ENCODE data around the gene ZNF362.
A peak's percentile ranks its signal among the peaks of the same experiment; 100 is the strongest.

Gene ZNF362

GRCh38 chr1:33344896-33345560, 88.7 kb downstream of the ZNF362 start:
- H3K4me3 ChIP-seq (ENCODE audit: low read length), result no peak overlapping the region
- no peak for TF ChIP-seq CTCF (conservative IDR thresholded peaks at IDR 0.05; ENCODE audit: low read depth, low read length)
- DNase-seq (ENCODE audit: low read depth), result no peak

DNA sequence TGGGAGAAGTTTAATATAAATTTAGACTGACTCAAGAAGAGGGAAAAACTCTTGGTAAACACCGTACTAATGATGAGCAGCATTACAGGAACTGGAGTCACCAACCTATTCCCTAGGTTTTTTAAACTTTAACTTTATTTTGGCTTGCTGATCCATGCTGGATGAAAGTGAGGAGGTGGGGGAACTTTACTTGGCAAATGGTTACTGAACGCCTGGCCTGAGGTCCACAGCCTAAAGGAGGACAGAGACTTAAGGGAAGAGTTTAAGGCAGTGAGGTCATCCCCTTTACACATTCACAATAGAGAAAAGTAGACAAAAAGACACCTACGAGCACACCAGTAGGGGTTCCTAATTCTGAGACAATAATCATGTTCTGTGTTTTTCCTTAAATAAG, 90.2 kb downstream of the ZNF362 start:
- no peak for DNase-seq (ENCODE audit: low read depth)
- TF ChIP-seq CTCF (conservative IDR thresholded peaks at IDR 0.05; ENCODE audit: low read depth, low read length), result no peak
- peak overlapping the region; percentile 93 for H3K4me3 ChIP-seq (ENCODE audit: low read length)

GRCh38 chr1:33346927-33347649, 90.8 kb downstream of the ZNF362 start:
- peak overlapping the region; percentile 93 for H3K4me3 ChIP-seq (ENCODE audit: low read length)
- DNase-seq (ENCODE audit: low read depth), result no peak
- no peak for TF ChIP-seq CTCF (conservative IDR thresholded peaks at IDR 0.05; ENCODE audit: low read depth, low read length)

DNA sequence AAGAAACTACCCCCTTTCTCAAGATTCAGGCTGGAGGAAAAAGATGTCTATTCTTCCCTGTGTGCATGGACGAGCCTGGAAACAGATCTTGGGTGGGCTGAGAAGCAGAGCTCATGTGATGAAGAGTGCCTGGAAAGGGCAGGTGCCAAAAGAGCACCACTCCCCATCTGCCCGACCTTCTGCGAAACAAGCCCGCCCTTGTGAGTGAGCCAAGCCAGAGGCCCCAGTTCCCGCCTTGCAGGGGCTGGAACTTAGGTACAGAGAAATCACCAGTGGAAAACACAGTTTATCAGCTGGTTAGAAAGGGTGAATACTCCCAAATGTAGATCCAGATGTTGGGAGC, 91.3 kb downstream of the ZNF362 start:
- no peak for TF ChIP-seq CTCF (conservative IDR thresholded peaks at IDR 0.05; ENCODE audit: low read depth, low read length)
- H3K4me3 ChIP-seq (ENCODE audit: low read length), result peak overlapping the region; percentile 93
- DNase-seq (ENCODE audit: low read depth), result no peak

DNA sequence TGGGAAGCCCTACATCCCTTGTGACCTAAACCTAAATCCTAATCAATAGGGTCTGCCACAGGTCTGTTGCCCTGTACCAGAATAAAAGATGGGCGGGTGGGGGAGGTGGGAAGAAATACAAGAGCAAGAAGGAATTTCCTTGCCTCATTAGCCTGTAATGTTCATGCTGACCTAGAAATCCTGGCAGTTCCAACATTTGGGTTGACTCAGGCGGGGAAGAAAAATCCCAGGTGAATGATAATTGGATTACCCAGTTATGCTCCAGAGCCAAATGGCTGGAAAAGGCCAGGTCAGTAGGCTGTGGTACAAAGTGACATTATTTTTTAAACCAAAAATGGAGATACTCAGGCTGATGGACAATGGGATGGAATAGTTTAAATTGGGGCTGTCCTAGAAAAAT, 91.9 kb downstream of the ZNF362 start:
- TF ChIP-seq CTCF (conservative IDR thresholded peaks at IDR 0.05; ENCODE audit: low read depth, low read length), result no peak
- DNase-seq (ENCODE audit: low read depth), result no peak
- peak overlapping the region; percentile 93 for H3K4me3 ChIP-seq (ENCODE audit: low read length)

- no peak for TF ChIP-seq CTCF (conservative IDR thresholded peaks at IDR 0.05; ENCODE audit: low read depth, low read length)
- H3K4me3 ChIP-seq (ENCODE audit: low read length), result peak overlapping the region; percentile 93
- no peak for DNase-seq (ENCODE audit: low read depth)
These were observed 92.4 kb downstream of the ZNF362 start for GRCh38 chr1:33348676-33349080.
